HG03108 (cell line): ENCODE data around the gene LRRC8A.
A peak's percentile ranks its signal among the peaks of the same experiment; 100 is the strongest.
"Not testable (repeated sequence)": the region's sequence is repeated elsewhere in the genome, so short reads cannot be mapped to it uniquely, and the experiment has no call there.

ENCODE experiments used
- ATAC-seq: cut with Tn5 transposase; IDR thresholded peaks from one replicate; pipeline ENCODE4 v1.9.1; 2021; ENCODE audit warnings: moderate library complexity; ENCODE audit not compliant: unreplicated experiment

Gene LRRC8A

GRCh38 chr9:128881884-128882676 lies at the start of gene LRRC8A, which contains the start of gene KYAT1:
TSS of gene LRRC8A (plus strand) at chr9:128882133. CDS start at chr9:128907165, 25,032 bp downstream.
TSS of gene KYAT1 (minus strand) at chr9:128881950. CDS start at chr9:128845405, 36,545 bp downstream.
- peak; percentile 88 for ATAC-seq

GRCh38 chr9:128833696-128834095 lies 48.2 kb upstream of the LRRC8A start:
- no peak for ATAC-seq

- ATAC-seq: no peak
These were observed 46.4 kb upstream of the LRRC8A start for GRCh38 chr9:128835246-128836210.

GRCh38 chr9:128836509-128837145 lies 45.3 kb upstream of the LRRC8A start:
- ATAC-seq: no peak

GRCh38 chr9:128838338-128838737 lies 43.6 kb upstream of the LRRC8A start:
- no peak for ATAC-seq

GRCh38 chr9:128840524-128840923 lies 41.4 kb upstream of the LRRC8A start:
- ATAC-seq: no peak

GRCh38 chr9:128841694-128842492 lies 40.0 kb upstream of the LRRC8A start:
- ATAC-seq: no peak

GRCh38 chr9:128843171-128843570 lies 38.8 kb upstream of the LRRC8A start:
- not testable (repeated sequence) for ATAC-seq

GRCh38 chr9:128845186-128845931 lies 36.6 kb upstream of the LRRC8A start:
- ATAC-seq: no peak

- ATAC-seq: no peak
These were observed 35.3 kb upstream of the LRRC8A start for GRCh38 chr9:128846680-128847030.

GRCh38 chr9:128847803-128848202 lies 34.1 kb upstream of the LRRC8A start:
- no peak for ATAC-seq

GRCh38 chr9:128851024-128851423 lies 30.9 kb upstream of the LRRC8A start:
- not testable (repeated sequence) for ATAC-seq

GRCh38 chr9:128851779-128852600 lies 29.9 kb upstream of the LRRC8A start:
- not testable (repeated sequence) for ATAC-seq

- not testable (repeated sequence) for ATAC-seq
These were observed 29.3 kb upstream of the LRRC8A start for GRCh38 chr9:128852646-128853045.

- not testable (repeated sequence) for ATAC-seq
These were observed 27.5 kb upstream of the LRRC8A start for GRCh38 chr9:128854454-128854853.

GRCh38 chr9:128858476-128858875 lies 23.5 kb upstream of the LRRC8A start:
- ATAC-seq: not testable (repeated sequence)

- ATAC-seq: no peak
These were observed 21.0 kb upstream of the LRRC8A start for GRCh38 chr9:128860937-128861336.

GRCh38 chr9:128861501-128861900 lies 20.4 kb upstream of the LRRC8A start:
- no peak for ATAC-seq

GRCh38 chr9:128862401-128862851 lies 19.5 kb upstream of the LRRC8A start:
- no peak for ATAC-seq
